H1 (cell line): ENCODE data around the gene EVI5. TPM values are rescaled to one million over a fixed set of nuclear protein-coding genes. Genes with fewer than 3 reads are reported as not detected.

Experiments
- ASH2L ChIP-seq: fragments of 200-600, 300-600 bp; sonication (generic); IDR thresholded peaks from one replicate; pipeline ENCODE4 v1.7.1; 2017; ENCODE audit warnings: low read length
- BACH1 ChIP-seq: IDR thresholded peaks from 2 replicates; pipeline ENCODE4 v1.6.1; 2012; ENCODE audit warnings: low read length, improper control_type of control experiment
- CTCF ChIP-seq, 3 experiments: IDR thresholded peaks; 1 replicate in 2 of 3; 2 replicates in 1 of 3; pipeline versions ENCODE4 v1.5.1 to v1.6.1; 2011; ENCODE audit warnings: low read length in 3 of 3, mild to moderate bottlenecking in 3 of 3, inconsistent platforms in 2 of 3, low read depth in 1 of 3, moderate library complexity in 1 of 3; ENCODE audit not compliant: insufficient read depth in 1 of 3; ENCODE audit errors: control extremely low read depth in 1 of 3
- EP300 ChIP-seq, 2 experiments: IDR thresholded peaks; 1 replicate in 1 of 2; 2 replicates in 1 of 2; pipeline ENCODE4 v1.6.1; 2011 to 2012; ENCODE audit warnings: low read depth in 2 of 2, low read length in 2 of 2, mild to moderate bottlenecking in 2 of 2, borderline replicate concordance in 1 of 2, inconsistent platforms in 1 of 2, moderate library complexity in 1 of 2
- KDM4A ChIP-seq: IDR thresholded peaks from one replicate; pipeline ENCODE4 v1.7.1; 2012; ENCODE audit warnings: low read depth, mild to moderate bottlenecking, moderate library complexity, low read length, inconsistent platforms; ENCODE audit not compliant: severe bottlenecking
- NRF1 ChIP-seq: IDR thresholded peaks from 2 replicates; pipeline ENCODE4 v1.6.1; 2011; ENCODE audit warnings: mild to moderate bottlenecking, low read depth, low read length, improper control_type of control experiment
- polyA plus RNA-seq, 7 experiments: library from polyadenylated mRNA; depleted of rRNA in 3 of 7; stranded (reverse) in 5 of 7; unstranded in 2 of 7; fragments of >200 nt in 5 of 7; fragments of 200-250 nt in 2 of 7; gene quantifications; 1 replicate in 5 of 7; 2 replicates in 1 of 7; 4 replicates in 1 of 7; pipeline versions ENCODE4 v1.2.1 to v1.2.3, GENCODE V29; 2011 to 2013; ENCODE audit warnings: missing spikeins in 2 of 7, mixed read lengths in 2 of 7
- total RNA-seq: library from RNA; stranded (reverse); fragmentation: NEBNext Ultra II Directional; extraction: Animal tissue kit (Norgen Biotek cat#: 25700); gene quantifications from 2 replicates; pipeline ENCODE4 v1.2.1, GENCODE V29; 2021

EVI5 gene
- total and polyA plus RNA-seq, 2 of the 8 experiments (the other 6 are each of a cell fraction or from before 2014, with no cell fraction given), result 1.7 to 13.7 TPM

GRCh38 chr1:92755541-92756461 lies 29.1 kb downstream of the EVI5 start (continued):
- no peak for TF ChIP-seq KDM4A
- no peak for TF ChIP-seq BACH1
- TF ChIP-seq CTCF (IDR thresholded peaks at IDR 0.05; ENCODE audit: control extremely low read depth in 1 of 3, insufficient read depth in 1 of 3, low read depth in 1 of 3, low read length in 3 of 3), result no peak
- TF ChIP-seq EP300 (IDR thresholded peaks at IDR 0.05; ENCODE audit: borderline replicate concordance in 1 of 2, low read depth in 2 of 2, low read length in 2 of 2), result no peak
- no peak for TF ChIP-seq NRF1
- no peak for TF ChIP-seq ASH2L
- TF ChIP-seq, all 59 proteins: peak for 0
